Stimulated activated CD8-positive, alpha-beta memory T cell treated with anti-CD3 and anti-CD28 coated beads, Interleukin-15, amount 100 ng/mL, for 4 hours (primary cell): ENCODE measurements around the gene PAGR1.
"Not testable (repeated sequence)": the region's sequence is repeated elsewhere in the genome, so short reads cannot be mapped to it uniquely, and the experiment has no call there.

Source experiments
- DNase-seq, 2 donors: peaks; one replicate each; pipeline ENCODE4 v3.0.0-alpha.2; 2020; ENCODE audit warnings: low read depth in 2 of 2

PAGR1 gene

GRCh38 chr16:29812754-29813643 lies 3.0 kb upstream of the PAGR1 start:
- no peak for DNase-seq

DNA sequence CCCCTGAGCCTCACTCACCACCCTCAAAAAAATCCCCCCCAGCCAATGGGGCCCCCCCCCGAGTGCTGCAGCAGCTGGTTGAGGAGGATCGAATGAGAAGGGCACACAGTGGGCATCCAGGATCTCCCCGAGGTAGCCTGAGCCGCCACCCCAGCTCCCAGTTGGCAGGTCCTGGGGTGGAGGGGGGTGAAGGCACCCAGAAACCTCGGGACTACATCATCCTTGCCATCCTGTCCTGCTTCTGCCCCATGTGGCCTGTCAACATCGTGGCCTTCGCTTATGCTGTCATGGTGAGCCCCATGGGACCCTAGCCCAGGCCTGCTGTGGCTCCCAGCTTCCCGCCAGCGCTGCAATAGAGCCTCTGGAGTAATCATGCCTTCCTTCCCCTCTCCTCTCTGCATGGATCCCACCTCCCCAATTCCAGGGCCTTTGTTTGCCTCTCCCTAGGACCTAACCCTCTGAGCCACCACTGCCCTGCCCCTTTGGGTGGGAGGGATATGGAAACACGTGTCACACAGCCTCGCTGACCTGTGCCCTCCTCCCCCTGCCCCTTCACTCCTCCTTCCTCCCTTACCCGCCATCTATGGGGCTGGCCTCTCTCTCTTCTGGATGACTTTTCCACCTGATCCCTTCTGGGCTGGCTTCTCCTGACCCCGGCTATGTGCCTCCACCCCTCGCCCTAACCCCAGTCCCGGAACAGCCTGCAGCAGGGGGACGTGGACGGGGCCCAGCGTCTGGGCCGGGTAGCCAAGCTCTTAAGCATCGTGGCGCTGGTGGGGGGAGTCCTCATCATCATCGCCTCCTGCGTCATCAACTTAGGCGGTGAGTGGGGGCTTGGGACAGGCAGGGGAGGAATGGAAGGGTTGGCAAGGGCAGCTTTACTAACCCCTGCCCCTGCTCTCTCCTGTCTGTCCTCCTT lies 2.0 kb upstream of the PAGR1 start:
- no peak for DNase-seq

DNA sequence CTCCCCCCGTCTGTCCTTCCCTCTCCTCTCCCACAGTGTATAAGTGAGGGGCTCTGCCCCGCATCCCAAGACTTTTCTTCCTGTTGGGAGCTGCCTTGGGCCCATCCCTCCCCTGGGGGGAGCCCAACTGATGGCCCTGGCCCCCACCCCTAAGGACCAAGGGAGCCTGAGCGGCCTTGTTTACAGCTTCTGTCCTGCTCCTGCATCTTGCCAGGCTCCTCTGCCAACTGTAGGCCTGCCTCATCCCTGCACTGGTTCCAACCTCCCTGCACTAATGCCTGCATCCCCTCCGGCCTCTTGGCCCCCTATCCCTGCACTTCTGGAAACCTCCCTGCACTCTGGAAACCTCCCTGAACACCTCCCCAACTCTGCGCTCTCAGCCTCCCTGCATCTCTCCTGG lies 1.4 kb upstream of the PAGR1 start:
- DNase-seq: no peak

DNA sequence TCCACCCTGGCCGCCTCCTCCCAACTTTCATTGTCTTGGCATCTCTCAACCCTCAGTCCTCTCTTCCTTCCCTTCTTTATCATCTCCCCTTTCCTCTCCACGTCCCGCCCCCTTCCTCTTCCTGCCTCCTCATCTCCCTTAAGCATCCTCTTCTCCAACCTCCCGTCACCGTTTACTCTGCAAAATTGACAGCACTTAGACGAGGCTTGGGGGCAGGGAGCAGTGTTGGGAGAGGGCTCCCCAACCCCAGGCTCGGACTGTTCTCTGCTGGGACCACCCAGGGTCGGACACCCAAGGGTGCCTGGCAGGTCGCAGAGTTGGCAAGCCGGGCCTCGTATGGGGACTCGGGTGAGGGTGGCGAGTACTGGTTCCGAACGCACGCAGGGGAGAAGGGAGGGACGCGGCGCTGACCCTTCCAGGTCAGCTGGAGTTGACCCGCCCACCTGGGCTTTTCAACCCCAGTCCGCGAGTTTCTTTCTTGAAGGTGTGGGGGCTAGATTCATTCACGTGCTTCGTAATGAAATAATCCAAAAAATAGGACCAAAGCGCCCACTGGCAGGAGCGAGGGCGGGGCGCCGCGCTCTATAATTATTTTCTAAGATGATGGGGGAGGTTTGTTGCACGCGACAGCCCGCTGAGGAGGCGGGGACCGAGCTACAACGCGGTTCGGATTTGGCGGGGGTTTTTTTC lies 775 bp upstream of the PAGR1 start:
- no peak for DNase-seq

DNA sequence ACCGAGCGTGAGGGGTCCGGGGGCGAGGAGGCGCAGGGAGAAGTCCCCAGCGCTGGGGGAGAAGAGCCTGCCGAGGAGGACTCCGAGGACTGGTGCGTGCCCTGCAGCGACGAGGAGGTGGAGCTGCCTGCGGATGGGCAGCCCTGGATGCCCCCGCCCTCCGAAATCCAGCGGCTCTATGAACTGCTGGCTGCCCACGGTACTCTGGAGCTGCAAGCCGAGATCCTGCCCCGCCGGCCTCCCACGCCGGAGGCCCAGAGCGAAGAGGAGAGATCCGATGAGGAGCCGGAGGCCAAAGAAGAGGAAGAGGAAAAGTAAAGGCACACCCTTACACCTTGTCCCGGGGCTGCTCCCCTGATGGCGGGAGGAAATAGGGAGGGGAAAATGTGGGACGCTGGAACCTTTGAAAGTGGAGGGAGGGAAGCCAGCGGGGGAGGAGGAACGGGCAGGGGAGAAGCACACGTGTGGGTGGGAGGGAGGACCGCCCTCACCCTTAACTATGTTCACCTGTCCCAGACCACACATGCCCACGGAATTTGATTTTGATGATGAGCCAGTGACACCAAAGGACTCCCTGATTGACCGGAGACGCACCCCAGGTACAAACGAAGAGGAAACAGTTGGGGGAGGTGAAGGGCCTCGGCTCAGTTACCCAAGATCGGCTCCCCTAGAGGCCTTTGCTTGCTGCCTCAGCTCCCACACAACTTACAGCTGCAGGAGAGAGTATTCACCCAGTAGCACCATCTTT lies 916 bp downstream of the PAGR1 start:
- DNase-seq: no peak

DNA sequence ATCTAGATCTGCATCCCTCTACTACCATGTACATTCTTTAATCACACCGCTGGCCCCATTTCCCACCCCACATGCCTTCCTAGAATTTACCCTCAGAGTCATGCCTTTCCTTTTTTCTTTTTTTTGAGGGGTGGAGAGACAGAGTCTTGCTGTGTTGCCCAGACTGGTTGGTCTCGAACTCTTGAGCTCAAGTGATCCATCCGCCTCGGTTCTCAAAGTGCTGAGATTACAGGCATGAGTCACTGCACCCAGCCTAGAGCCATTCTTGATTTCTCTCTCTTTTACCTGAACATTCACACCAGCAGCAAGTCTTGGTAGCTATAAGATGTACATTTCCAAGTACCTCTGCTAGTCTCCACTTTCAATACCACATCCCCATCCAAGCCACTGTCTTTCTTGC lies 2.1 kb downstream of the PAGR1 start:
- DNase-seq: no peak

GRCh38 chr16:29819506-29819905 lies 3.6 kb downstream of the PAGR1 start:
- no peak for DNase-seq

DNA sequence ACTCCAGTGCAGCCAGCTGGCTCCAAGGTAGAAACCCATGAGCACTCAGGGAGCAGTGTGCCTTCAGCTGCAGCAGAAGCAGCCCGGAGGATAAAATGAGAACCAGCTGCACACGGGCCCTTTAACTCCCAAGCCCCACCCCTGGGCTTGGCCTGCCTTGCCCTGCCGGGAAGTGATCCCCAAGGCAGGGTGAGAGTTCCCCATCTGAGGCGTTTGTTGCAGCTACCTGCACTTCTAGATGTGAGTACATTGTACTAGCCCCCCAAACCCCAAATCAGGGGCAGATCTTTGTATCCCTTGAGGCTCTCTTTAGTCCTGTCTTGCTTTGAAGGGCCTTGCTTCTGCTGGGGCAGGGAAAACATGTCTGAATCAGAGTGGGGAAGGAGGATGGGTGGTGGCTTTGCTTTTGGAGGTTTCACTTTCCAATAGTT lies 4.3 kb downstream of the PAGR1 start, which contains the start of gene MVP:
MVP (plus strand) TSS at position 192 of the 431 bp plus-strand sequence. CDS start 10,088 bp downstream, outside the sequence.
- no peak for DNase-seq

- DNase-seq: no peak
Measured at GRCh38 chr16:29820730-29821642, 5.0 kb downstream of the PAGR1 start.

- DNase-seq: no peak
Measured at GRCh38 chr16:29821643-29822115, 5.7 kb downstream of the PAGR1 start.

- DNase-seq: no peak
Measured at GRCh38 chr16:29824589-29825144, 8.7 kb downstream of the PAGR1 start.

DNA sequence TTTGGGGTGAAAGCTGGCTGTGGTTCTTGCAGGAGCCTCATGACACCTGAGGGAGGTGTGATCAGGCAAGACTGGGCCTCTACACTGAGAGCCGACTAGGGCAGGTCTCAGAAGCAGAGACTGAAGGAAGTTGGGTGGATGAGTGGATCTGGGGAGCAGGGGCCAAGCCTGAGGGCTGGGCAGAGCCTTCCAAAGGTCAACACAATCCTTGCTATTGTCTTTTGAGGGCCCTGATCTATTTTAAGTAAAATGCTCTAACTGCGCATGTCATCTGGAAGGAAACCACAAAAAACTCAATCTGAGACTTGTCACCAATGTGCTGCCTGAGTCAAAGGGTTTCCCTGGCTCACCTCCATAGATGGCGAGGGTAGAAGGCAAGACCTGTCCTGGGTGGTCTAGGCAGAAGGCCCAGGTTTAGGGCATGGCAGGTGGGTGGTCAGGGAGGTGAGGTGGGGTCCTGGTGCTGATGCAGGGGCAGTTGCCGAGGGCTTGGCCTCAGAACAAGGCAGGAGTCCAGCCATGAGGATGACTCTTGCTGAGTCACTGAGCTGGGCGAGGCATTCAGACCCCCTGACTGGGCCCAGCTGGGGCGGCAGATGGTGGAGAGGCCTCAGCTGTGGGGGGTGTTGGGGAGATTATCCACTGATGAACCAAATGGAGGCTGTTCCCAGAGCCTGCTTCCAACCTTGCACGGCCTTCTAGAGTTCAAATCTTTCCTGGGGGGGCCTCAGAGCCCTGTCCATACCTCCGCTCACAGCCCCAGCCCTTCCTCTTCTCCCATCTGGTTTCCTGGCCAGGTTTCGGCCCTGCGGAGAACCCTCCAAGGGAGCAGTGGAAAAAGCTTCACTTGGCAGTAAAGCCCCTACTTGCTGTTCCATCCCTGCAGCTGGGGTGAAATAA lies 9.4 kb downstream of the PAGR1 start:
- no peak for DNase-seq

DNA sequence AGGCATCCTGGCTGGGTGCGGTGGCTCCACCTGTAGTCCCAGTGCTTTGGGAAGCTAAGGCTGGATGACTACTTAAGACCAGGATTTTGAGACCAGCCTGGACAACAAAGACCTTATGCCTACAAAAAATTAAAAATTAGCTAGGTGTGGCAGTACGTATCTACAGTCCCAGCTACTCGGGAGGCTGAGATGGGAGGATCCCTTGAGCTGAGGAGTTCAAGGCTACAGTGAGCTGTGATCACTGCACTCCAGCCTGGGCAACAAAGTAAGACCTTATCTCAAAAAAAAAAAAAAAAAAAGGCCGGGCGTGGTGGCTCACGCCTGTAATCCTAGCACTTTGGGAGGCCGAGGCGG lies 10.4 kb downstream of the PAGR1 start:
- DNase-seq: no peak

DNA sequence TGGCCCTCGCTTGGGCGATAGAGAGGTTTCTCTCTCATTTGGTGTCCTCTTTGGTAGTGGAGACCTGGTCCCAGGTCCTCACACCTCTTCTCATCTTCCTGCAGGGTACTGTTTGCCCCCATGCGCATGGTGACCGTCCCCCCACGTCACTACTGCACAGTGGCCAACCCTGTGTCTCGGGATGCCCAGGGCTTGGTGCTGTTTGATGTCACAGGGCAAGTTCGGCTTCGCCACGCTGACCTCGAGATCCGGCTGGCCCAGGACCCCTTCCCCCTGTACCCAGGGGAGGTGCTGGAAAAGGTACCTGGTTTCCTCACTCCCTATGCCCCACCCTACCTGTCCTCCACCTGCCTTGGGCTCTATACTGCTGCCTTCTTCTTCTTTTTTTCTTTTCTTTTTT lies 14.8 kb downstream of the PAGR1 start:
- DNase-seq: no peak

- DNase-seq: no peak
Measured at GRCh38 chr16:29831490-29831889, 15.5 kb downstream of the PAGR1 start.

GRCh38 chr16:29833219-29833618 lies 17.3 kb downstream of the PAGR1 start:
- not testable (repeated sequence) for DNase-seq

- DNase-seq: no peak
Measured at GRCh38 chr16:29834079-29834478, 18.1 kb downstream of the PAGR1 start.

DNA sequence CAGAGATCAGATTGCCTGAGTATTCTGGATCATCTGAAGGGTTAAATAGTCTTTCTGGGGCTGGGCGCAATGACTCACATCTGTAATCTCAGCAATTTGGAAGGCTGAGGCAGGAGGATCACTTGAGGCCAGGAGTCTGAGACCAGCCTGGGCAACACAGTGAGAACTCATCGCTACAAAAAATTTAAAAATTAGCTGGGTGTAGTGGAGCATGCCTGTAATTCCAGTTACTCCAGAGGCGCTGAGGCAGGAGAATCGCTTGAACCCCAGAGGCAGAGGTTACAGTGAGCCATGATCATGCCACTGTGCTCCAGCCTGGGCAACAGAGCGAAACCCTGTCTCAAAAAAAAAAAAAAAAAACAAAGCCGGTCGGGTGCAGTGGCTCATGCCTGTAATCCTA lies 20.0 kb downstream of the PAGR1 start:
- DNase-seq: no peak

DNA sequence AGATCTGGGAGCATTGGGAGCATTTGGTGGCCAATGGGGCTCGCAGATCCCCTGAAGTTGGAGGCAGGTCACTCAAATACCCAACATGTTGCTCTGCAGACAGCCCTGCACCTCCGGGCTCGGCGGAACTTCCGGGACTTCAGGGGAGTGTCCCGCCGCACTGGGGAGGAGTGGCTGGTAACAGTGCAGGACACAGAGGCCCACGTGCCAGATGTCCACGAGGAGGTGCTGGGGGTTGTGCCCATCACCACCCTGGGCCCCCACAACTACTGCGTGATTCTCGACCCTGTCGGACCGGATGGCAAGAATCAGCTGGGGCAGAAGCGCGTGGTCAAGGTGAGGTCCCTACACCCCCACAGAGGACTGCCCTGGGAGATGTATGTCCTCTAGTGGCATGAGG lies 20.7 kb downstream of the PAGR1 start:
- DNase-seq: no peak
